Mucosa of descending colon (tissue), 3 donors: ENCODE results near the gene IL4. TPM values are rescaled to one million over a fixed set of nuclear protein-coding genes. Genes with fewer than 3 reads are reported as not detected.

Experiments used
- ATAC-seq: fragments of 200-7000 bp; cut with Tn5 transposase; one replicate; pipeline ENCODE4 v1.9.1; 2020; ENCODE audit warnings: mild to moderate bottlenecking, moderate library complexity
- DNase-seq, 3 donors: peaks; one replicate each; pipeline ENCODE4 v3.0.0-alpha.2; 2020
- H3K36me3 ChIP-seq: fragments of 200-600 bp; one replicate; pipeline ENCODE4 v1.8.0; 2021; ENCODE audit warnings: low read depth, mild to moderate bottlenecking
- H3K4me1 ChIP-seq: fragments of 200-600 bp; one replicate; pipeline ENCODE4 v1.8.0; 2021; ENCODE audit warnings: low read depth, mild to moderate bottlenecking
- H3K4me3 ChIP-seq: fragments of 200-600 bp; one replicate; pipeline ENCODE4 v1.8.0; 2021; ENCODE audit warnings: mild to moderate bottlenecking
- H3K9me3 ChIP-seq: fragments of 200-600 bp; one replicate; pipeline ENCODE4 v1.8.0; 2021; ENCODE audit warnings: mild to moderate bottlenecking
- CTCF ChIP-seq: fragments of 200-600 bp; IDR thresholded peaks from one replicate; pipeline ENCODE4 v1.8.0; 2022; ENCODE audit warnings: antibody characterized with exemption, mild to moderate bottlenecking
- intact Hi-C, 2 donors: fragments of 100-400 bp; cut with DNase I in 1 of 2; cut with micrococcal nuclease in 1 of 2; formaldehyde crosslinking; loops; one replicate each; pipeline versions ENCODE4 v1.11.0 to v1.11.1; 2022; cut with DNase I, micrococcal nuclease
- total RNA-seq, 3 donors: library from RNA; stranded (reverse); fragmentation: NEBNext Ultra II Directional in 2 of 3; extraction: Animal tissue kit (Norgen Biotek cat#: 25700) in 2 of 3; gene quantifications; one replicate each; pipeline versions ENCODE4 v1.2.1 to v1.2.4, GENCODE V29; 2021 to 2023
- donor health status: DM: no; HTN: no; CAD: no; lungs with moderate emphysema.
- donor health status: DM: no; HTN: no; CAD: no.
- donor health status: DM: no; HTN: yes; CAD: no.

Gene IL4
- total RNA-seq, 3 donors from 2014 or later = not detected

GRCh38 chr5:132663771-132664695 is 9.8 kb upstream of the IL4 start:
- ATAC-seq (no peak), DNase-seq (no peak)
- H3K9me3 ChIP-seq = no peaks in the 10 kb centered on the region
- no peaks in the 10 kb centered on the region for H3K36me3 ChIP-seq
- H3K4me1 ChIP-seq = no peaks in the 10 kb centered on the region
- no peak for TF ChIP-seq CTCF
- no peak overlapping the region for H3K4me3 ChIP-seq
- intact Hi-C loops = no loop called here

- Histone ChIP-seq H3K9me3 (no peaks in the 10 kb centered on the region), H3K4me1 (no peaks in the 10 kb centered on the region), H3K4me3 (no peak overlapping the region), H3K36me3 (no peaks in the 10 kb centered on the region)
- no peak for TF ChIP-seq CTCF
- DNase-seq = no peak
- intact Hi-C loops = no loop called here
- no peak for ATAC-seq
Observed at GRCh38 chr5:132664696-132665209, 9.0 kb upstream of the IL4 start.

- DNase-seq (no peak), ATAC-seq (no peak)
- H3K36me3 ChIP-seq = no peaks in the 10 kb centered on the region
- no peak overlapping the region for H3K4me3 ChIP-seq
- no peaks in the 10 kb centered on the region for H3K9me3 ChIP-seq
- intact Hi-C loops = no loop called here
- H3K4me1 ChIP-seq = no peaks in the 10 kb centered on the region
- TF ChIP-seq CTCF = no peak
Observed at GRCh38 chr5:132665574-132666080, 8.2 kb upstream of the IL4 start.

- no peak for TF ChIP-seq CTCF
- H3K4me1 ChIP-seq = no peaks in the 10 kb centered on the region
- intact Hi-C loops = no loop called here
- no peak overlapping the region for H3K4me3 ChIP-seq
- no peak for ATAC-seq
- no peaks in the 10 kb centered on the region for H3K36me3 ChIP-seq
- DNase-seq = no peak
- H3K9me3 ChIP-seq = no peaks in the 10 kb centered on the region
Observed at GRCh38 chr5:132666310-132667123, 7.3 kb upstream of the IL4 start.

- no peak for ATAC-seq
- Histone ChIP-seq H3K4me1 (no peaks in the 10 kb centered on the region), H3K9me3 (no peaks in the 10 kb centered on the region), H3K4me3 (no peak overlapping the region), H3K36me3 (no peaks in the 10 kb centered on the region)
- no peak for TF ChIP-seq CTCF
- no peak for DNase-seq
- intact Hi-C loops = no loop called here
Observed at GRCh38 chr5:132667309-132667708, 6.5 kb upstream of the IL4 start.
